MM.1S (cell line): ENCODE measurements around the gene CCDC91.

Experiments used
- DNase-seq: peaks from one replicate; pipeline ENCODE4 v3.0.0-alpha.2; 2015
- H2AFZ ChIP-seq: fragments of 300-600 bp; sonication (generic); 2 replicates; pipeline ENCODE4 v1.6.0; 2016; ENCODE audit warnings: antibody characterized with exemption, low read length
- H3F3A ChIP-seq: fragments of 300-600 bp; sonication (generic); 2 replicates; pipeline ENCODE4 v1.6.1; 2016; ENCODE audit warnings: mild to moderate bottlenecking, antibody characterized with exemption, low read length, moderate library complexity, mixed read lengths; ENCODE audit not compliant: insufficient read depth
- H3K27ac ChIP-seq: fragments of 300-600 bp; sonication (generic); 2 replicates; pipeline ENCODE4 v1.5.1; 2016; ENCODE audit warnings: mild to moderate bottlenecking, low read length
- H3K27me3 ChIP-seq: fragments of 300-600 bp; sonication (generic); replicated peaks from 2 replicates; pipeline ENCODE4 v1.6.0; 2016; ENCODE audit warnings: low read length; ENCODE audit not compliant: insufficient read depth
- H3K36me3 ChIP-seq: fragments of 300-600 bp; sonication (generic); replicated peaks from 2 replicates; pipeline ENCODE4 v1.6.1; 2016; ENCODE audit warnings: mild to moderate bottlenecking, low read length, mixed read lengths; ENCODE audit not compliant: insufficient read depth
- H3K4me1 ChIP-seq: fragments of 300-600 bp; sonication (generic); 2 replicates; pipeline ENCODE4 v1.6.1; 2016; ENCODE audit warnings: low read length, mixed read lengths
- H3K4me2 ChIP-seq: fragments of 300-600 bp; sonication (generic); 2 replicates; pipeline ENCODE4 v1.6.0; 2016; ENCODE audit warnings: low read depth, low read length
- H3K4me3 ChIP-seq: fragments of 300-600 bp; sonication (generic); 2 replicates; pipeline ENCODE4 v1.5.1; 2016; ENCODE audit warnings: low read length, mixed read lengths
- H3K79me2 ChIP-seq: fragments of 300-600 bp; sonication (generic); 2 replicates; pipeline ENCODE4 v1.6.1; 2016; ENCODE audit warnings: mixed run types, low read length, mixed read lengths
- H3K9ac ChIP-seq: fragments of 300-600 bp; sonication (generic); 2 replicates; pipeline ENCODE4 v1.6.1; 2016; ENCODE audit warnings: low read length, mixed read lengths
- H3K9me2 ChIP-seq: fragments of 300-600 bp; sonication (generic); replicated peaks from 2 replicates; pipeline ENCODE4 v1.6.1; 2016; ENCODE audit warnings: mild to moderate bottlenecking, low read length, mixed read lengths; ENCODE audit not compliant: insufficient read depth
- H3K9me3 ChIP-seq: fragments of 300-600 bp; sonication (generic); replicated peaks from 2 replicates; pipeline ENCODE4 v1.6.1; 2016; ENCODE audit warnings: mild to moderate bottlenecking, low read length, mixed read lengths; ENCODE audit not compliant: insufficient read depth
- H4K20me1 ChIP-seq: fragments of 300-600 bp; sonication (generic); 2 replicates; pipeline ENCODE4 v1.6.1; 2016; ENCODE audit warnings: mild to moderate bottlenecking, low read length, moderate library complexity, mixed read lengths; ENCODE audit not compliant: insufficient read depth
- EZH2 ChIP-seq: fragments of 300-600 bp; sonication (generic); optimal IDR thresholded peaks from 2 replicates; pipeline ENCODE3; 2017; ENCODE audit warnings: low read depth, mild to moderate bottlenecking, antibody characterized with exemption, low read length, mixed read lengths
- EZH2phosphoT487 ChIP-seq: fragments of 300-600 bp; sonication (generic); IDR thresholded peaks from 2 replicates; pipeline ENCODE4 v1.6.1; 2018; ENCODE audit warnings: antibody characterized with exemption, low read length
- TF ChIP-seq, protein P1 (sequence below): fragments of 300-600 bp; sonication (generic); IDR thresholded peaks from 2 replicates; pipeline ENCODE4 v1.5.1; 2016; ENCODE audit warnings: antibody characterized with exemption, low read length, mixed read lengths

The CCDC91 gene

DNA sequence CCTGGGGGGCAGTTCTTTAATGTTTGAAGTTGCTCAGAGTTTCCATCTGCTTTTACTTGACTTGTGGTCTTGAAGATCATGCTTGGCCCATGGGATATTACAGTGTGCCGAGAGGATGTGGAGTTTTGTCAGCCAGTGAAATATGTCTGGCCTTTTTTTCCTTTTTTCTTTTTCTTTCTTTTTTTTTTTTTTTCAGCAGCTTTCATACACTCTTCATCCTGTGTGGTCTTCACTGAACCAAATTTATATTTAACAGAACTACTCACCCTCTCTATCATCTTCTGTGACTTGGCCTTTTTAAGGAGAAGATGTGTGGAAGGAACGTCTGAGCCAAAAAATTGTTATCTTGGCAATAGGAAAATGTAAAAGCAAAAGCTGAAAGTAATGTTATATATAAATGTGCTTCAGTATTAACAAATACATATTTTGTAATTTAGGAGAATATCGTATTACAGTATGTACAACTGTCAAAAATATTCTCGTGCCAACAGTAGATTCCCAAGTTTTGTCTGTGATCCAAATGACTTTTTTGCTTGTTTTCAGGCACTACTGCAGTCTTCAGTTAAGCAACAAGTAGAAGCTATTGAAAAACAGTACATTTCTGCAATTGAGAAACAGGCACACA, 200.6 kb downstream of the CCDC91 start:
- Histone ChIP-seq H3K27ac (no peak overlapping the region), H2AFZ (no peak overlapping the region), H3K36me3 (no peaks in the 10 kb centered on the region), H3K4me2 (no peak overlapping the region), H3K27me3 (no peaks in the 10 kb centered on the region), H3K9me3 (no peaks in the 10 kb centered on the region), H3K9me2 (no peaks in the 10 kb centered on the region), H3K4me1 (no peaks in the 10 kb centered on the region), H3K9ac (no peak overlapping the region), H4K20me1 (no peaks in the 10 kb centered on the region), H3K79me2 (no peaks in the 10 kb centered on the region), H3K4me3 (no peak overlapping the region), H3F3A (no peaks in the 10 kb centered on the region)
- no peak for DNase-seq
- TF ChIP-seq EZH2 = no peak
- TF ChIP-seq, protein P1, sequence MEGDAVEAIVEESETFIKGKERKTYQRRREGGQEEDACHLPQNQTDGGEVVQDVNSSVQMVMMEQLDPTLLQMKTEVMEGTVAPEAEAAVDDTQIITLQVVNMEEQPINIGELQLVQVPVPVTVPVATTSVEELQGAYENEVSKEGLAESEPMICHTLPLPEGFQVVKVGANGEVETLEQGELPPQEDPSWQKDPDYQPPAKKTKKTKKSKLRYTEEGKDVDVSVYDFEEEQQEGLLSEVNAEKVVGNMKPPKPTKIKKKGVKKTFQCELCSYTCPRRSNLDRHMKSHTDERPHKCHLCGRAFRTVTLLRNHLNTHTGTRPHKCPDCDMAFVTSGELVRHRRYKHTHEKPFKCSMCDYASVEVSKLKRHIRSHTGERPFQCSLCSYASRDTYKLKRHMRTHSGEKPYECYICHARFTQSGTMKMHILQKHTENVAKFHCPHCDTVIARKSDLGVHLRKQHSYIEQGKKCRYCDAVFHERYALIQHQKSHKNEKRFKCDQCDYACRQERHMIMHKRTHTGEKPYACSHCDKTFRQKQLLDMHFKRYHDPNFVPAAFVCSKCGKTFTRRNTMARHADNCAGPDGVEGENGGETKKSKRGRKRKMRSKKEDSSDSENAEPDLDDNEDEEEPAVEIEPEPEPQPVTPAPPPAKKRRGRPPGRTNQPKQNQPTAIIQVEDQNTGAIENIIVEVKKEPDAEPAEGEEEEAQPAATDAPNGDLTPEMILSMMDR = no peak
- TF ChIP-seq EZH2phosphoT487 = no peak

DNA sequence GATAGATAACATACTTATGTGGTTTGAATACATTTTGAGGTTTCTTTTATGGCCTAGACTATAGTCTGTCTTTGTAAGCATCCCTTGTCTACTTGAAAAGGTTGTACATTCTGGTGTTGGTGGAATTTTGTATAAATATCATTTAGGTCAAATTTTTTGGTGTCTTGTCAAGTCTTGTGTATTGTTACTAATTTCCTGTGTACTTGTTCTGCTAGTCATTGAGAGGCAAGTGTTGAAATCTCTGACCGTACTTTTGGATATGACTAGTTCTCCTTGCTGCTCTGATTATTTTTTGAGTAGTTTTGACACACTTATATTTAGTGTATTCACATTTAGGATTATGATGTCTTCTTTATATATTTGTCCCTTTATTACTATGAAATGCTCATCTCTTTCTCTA, 219.6 kb downstream of the CCDC91 start:
- no peak overlapping the region for H3K27ac ChIP-seq
- H3K4me3 ChIP-seq = no peak overlapping the region
- H2AFZ ChIP-seq = no peak overlapping the region
- no peaks in the 10 kb centered on the region for H3K4me1 ChIP-seq
- H4K20me1 ChIP-seq = no peaks in the 10 kb centered on the region
- no peak overlapping the region for H3K9ac ChIP-seq
- no peaks in the 10 kb centered on the region for H3K27me3 ChIP-seq
- TF ChIP-seq EZH2 (no peak), EZH2phosphoT487 (no peak)
- TF ChIP-seq, protein P1 = no peak
- DNase-seq = no peak
- no peaks in the 10 kb centered on the region for H3K9me3 ChIP-seq
- no peaks in the 10 kb centered on the region for H3F3A ChIP-seq
- H3K79me2 ChIP-seq = no peaks in the 10 kb centered on the region
- no peak overlapping the region for H3K4me2 ChIP-seq
- no peaks in the 10 kb centered on the region for H3K9me2 ChIP-seq
- no peaks in the 10 kb centered on the region for H3K36me3 ChIP-seq

DNA sequence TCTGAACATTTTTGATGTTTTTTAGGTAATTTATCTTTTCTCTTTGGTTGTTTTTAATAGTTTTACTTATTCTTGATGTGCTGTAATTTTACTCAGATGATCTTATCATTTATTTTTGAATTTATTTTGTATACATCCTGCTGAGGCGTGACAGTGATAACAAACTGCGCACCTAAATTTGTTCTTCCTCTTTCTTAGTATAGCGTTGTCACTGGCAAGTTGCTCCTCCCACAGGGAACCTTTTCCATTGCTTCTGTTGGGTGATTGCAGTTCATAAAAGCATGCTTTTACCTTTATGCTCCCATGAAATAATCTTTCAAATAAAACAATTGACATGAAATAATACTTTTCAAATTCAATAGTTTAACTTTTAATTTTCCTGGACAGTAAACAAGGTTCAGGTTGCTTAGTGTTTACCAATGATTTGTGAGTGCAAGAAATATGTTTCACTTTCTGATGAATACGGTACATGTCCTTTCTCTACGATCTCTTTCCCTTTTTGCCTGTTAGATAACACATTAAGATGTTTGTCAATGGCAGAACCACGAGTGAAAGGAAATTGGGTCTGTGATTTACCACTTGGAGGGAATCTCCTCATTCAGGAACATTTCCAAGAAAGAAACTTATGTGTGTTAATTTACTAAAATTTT, 223.3 kb downstream of the CCDC91 start:
- Histone ChIP-seq H3K9me2 (no peaks in the 10 kb centered on the region), H3K4me3 (no peak overlapping the region), H4K20me1 (no peaks in the 10 kb centered on the region), H2AFZ (no peak overlapping the region), H3K9me3 (no peaks in the 10 kb centered on the region), H3K79me2 (no peaks in the 10 kb centered on the region), H3K27me3 (no peaks in the 10 kb centered on the region), H3K27ac (no peak overlapping the region), H3K4me2 (no peak overlapping the region), H3K4me1 (no peaks in the 10 kb centered on the region), H3K36me3 (no peaks in the 10 kb centered on the region), H3K9ac (no peak overlapping the region), H3F3A (no peaks in the 10 kb centered on the region)
- DNase-seq = no peak
- no peak for TF ChIP-seq EZH2phosphoT487
- TF ChIP-seq EZH2 = no peak
- TF ChIP-seq, protein P1 = no peak
